GM21576 (cell line): ENCODE measurements around the gene MS4A18.

ENCODE experiments used
- ATAC-seq: cut with Tn5 transposase; IDR thresholded peaks from one replicate; pipeline ENCODE4 v1.9.1; 2021; ENCODE audit warnings: mild to moderate bottlenecking, moderate library complexity; ENCODE audit not compliant: unreplicated experiment

The MS4A18 gene

GRCh38 chr11:60765355-60765754, 40.8 kb downstream of the MS4A18 start:
- no peak for ATAC-seq

DNA sequence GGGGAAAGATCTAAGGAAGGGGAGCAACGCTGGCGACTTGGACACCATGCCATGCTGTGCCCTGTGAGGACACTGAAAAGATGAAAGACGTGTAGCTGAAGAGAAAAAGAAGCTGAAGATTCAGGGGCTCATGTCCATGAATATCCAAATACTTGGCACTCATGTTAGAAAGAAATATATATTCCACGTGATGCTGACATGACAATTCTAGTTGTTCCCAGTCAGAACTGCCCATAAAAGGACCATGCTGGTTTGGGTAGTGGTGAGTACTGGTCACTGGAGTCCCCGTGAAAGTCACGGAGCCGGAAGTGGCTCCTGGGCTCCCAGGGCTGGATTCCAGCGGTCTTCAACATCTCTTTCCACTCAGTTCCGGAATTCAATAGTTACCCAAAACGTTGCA, 42.0 kb downstream of the MS4A18 start:
- ATAC-seq = no peak

DNA sequence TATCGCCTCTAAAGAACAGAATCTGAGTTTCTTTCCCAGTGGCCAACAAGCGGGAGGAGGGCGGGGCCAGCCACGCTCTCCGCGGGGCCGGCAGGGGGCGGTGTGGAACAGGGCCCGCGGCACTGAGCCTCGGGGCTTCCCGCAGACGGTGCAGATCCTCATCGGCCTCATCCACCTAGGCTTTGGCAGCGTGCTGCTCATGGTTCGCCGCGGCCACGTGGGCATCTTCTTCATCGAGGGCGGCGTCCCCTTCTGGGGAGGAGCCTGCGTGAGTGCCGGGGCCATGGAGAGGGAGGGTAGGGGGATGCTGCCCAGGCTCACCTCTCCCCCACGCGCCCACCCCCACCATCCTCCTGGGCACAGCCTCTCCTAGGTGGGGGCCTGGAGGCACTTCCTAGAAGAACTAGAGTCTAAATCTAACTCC, 42.9 kb downstream of the MS4A18 start:
- no peak for ATAC-seq

- ATAC-seq = no peak
Measured at GRCh38 chr11:60768202-60768601, 43.7 kb downstream of the MS4A18 start.

DNA sequence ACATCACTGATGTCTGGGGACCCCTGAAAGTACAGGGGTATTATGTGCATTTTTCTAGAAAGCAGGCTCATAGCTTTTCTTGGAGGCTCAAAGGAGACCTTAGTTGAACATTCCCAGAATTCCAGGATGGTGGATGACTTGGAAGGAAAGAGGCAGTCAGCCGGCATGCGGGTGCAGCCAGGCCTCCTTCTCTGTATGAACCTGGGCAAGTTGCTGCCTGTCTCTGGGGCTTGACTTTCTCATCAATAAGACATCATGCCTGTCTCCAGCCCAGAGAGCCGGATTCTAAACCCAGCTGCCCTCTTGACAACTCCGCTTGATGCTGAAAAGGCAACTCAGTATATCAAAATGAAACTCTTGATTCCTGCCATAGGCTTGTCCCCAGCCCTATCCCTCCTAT, 44.8 kb downstream of the MS4A18 start:
- ATAC-seq = no peak

- no peak for ATAC-seq
Measured at GRCh38 chr11:60769811-60770210, 45.3 kb downstream of the MS4A18 start.

DNA sequence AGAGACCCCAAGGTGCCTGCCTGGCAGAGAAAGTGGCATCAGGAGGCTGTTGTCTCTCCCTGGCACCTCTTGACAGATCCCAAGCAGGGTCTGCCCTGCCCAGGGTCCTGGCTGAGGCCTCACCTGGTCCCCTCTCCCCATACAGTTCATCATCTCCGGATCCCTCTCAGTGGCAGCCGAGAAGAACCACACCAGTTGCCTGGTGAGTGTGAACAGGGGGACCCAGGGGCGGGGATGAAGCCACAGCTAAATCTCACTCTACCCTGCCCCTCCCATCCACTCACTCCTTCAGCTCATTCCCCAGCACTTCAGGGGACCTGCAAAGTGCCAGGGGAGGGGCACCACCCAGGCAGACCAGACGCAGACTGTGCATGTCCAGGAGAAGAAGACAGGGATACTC, 46.6 kb downstream of the MS4A18 start:
- ATAC-seq = no peak

DNA sequence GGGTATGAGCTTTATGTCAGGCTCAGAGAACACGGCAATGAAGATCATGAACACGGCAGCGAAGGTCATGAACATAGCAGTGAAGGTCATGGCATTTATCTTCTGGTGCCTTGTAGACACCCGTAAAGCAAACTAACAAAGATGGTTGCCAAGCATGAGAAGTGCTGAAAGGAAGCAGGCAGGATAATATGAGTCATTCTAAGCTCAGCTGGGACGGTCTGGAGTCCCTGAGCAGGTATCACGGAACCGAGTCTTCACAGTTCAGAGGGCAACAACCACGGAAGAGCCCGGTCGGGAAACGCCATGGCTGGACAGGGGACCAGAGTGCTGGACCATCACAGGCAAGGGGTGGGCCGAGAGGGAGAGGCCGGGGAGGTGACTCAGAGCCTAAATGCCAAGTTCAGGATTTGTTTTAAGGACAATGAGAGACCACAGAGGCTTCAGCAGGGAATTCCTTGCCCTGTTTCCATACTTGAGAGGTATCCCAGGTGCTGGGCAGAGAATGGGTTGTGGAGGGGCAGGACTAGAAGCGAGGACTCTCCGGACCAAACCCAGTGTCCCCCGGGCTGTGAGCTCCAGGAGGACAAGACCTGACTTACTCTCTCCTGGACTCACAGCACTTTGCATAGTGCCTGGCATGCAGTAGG, 47.5 kb downstream of the MS4A18 start:
- ATAC-seq = no peak

DNA sequence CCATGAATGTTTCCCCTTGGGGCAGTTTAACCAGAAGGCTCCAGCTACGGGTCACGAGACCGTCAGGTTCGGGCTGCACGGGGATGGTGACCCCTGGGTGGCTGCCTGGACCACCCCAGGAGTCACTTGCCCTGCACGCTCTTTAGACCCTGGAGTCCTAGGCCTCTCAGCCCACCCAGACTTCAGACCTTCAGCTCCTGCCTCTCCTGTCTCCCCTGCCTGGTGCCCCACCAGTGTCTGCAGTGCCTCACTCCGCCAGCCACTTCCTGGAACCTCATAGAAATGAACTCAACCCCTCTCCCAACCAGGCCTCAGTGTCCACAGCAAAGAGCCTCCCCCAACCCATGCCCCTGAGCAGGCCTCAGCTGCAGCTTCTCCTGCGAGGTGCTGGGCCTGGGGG, 48.1 kb downstream of the MS4A18 start:
- no peak for ATAC-seq

GRCh38 chr11:60774726-60775125, 50.2 kb downstream of the MS4A18 start:
- ATAC-seq = no peak

- ATAC-seq = peak; percentile 72
Measured at GRCh38 chr11:60775420-60775961, 51.0 kb downstream of the MS4A18 start.

GRCh38 chr11:60776167-60776566, 51.6 kb downstream of the MS4A18 start:
- no peak for ATAC-seq

DNA sequence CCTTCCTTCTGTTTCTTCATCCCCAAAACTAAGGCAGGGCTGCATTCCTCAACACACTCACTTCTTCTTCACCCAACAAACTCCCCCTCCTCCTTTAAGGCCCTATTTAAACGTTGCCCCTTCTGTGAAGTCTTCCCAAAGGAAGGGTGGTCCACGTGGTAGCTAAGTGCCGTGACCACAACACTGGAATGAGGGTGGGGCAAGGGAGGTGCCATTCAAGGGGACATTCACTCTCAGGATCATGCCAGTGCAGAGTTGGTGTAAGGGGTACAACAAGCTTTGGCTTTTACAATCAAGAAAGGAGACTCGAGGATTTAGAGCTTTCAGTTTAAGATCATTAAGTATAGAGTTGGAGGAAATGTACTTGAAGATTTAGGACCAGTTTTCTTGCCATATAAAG, 52.6 kb downstream of the MS4A18 start:
- no peak for ATAC-seq

GRCh38 chr11:60777572-60777971, 53.1 kb downstream of the MS4A18 start:
- ATAC-seq = no peak

- no peak for ATAC-seq
Measured at GRCh38 chr11:60780065-60780464, 55.5 kb downstream of the MS4A18 start.

GRCh38 chr11:60780774-60781173, 56.3 kb downstream of the MS4A18 start:
- no peak for ATAC-seq

DNA sequence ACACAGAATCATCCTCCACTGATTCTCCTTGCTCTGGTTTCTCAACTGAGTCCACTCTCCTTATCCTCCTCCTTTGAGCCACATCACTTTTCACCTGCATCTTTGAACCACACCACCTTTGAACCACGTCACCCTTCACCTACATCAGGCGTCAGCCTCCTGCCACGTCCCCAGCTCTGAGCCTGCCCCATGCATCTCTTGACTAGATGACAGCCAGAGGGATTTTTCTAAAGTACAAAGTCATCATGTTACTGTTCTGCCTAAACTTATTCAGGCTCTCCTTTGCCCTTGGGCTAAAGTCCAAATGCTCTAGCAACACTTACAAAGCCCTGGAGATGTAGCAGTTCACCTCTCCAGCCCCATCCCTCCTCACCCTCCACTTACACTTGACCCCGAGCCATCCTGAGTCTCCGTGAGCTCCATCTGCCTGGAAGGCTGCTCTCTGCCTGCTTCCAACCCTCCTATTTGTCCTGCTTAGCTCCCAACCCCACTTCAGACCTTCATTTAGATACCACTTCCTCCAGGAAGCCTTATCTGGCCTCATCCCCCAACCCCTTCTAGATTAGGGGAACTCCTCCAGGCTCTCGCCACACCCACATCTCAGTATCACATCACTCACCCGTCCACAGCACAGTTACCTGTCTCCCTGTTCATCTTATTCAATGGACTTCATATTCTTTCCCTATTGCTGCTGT, 56.9 kb downstream of the MS4A18 start:
- no peak for ATAC-seq

- ATAC-seq = no peak
Measured at GRCh38 chr11:60781981-60782316, 57.4 kb downstream of the MS4A18 start.

GRCh38 chr11:60782393-60783140, 58.0 kb downstream of the MS4A18 start:
- no peak for ATAC-seq

GRCh38 chr11:60783141-60783484, 58.6 kb downstream of the MS4A18 start:
- no peak for ATAC-seq

DNA sequence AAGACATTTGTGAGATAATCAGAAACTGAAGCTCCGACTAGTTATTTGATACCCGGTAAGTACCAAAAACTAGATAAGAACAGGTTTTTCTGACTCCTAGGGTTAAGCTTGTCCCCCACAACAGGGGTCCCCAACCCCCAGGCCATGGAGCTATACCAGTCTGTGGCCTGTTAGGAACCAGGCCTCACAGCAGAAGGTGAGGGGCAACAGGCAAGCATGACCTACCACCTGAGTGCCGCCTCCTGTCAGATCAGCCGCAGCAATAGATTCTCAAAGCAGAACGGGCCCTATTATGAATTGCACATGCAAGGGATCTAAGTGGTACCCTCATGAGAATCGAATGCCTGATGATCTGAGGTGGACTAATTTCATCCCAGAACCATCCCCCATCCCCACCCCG, 59.4 kb downstream of the MS4A18 start:
- ATAC-seq = no peak

DNA sequence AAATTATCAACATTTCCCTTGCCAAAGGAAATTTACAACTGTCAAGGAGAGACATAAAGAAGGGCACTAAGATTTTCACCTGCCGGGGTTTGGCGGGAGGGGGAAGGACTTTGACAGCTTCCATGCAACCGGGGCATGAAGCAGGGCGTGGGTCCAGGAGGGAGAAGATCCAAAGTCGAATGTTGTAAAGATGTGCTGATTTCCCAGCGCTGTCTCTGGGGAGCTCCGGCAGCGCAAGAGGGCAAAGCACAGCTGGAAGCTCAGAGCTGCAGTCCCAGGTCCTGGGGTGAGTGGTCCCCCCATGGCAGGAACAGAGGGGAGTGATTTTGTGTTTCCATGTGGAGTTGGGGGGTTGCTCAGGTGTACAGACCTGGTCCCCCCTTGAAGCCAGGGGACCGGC, 60.6 kb downstream of the MS4A18 start, which contains the start of gene MS4A10:
MS4A10 (plus strand) TSS at position 198 of the 400 bp plus-strand sequence. CDS start 5,003 bp downstream, outside the sequence.
- no peak for ATAC-seq
